Coronary artery (tissue), 2 donors: ENCODE results near the gene SPEM2.

Experiments
- DNase-seq: peaks from one replicate; pipeline ENCODE4 v3.0.0-alpha.2; 2017; ENCODE audit warnings: low spot score
- H3K27ac ChIP-seq, 2 donors: fragments of 200-600 bp; sonication (generic); one replicate each; pipeline ENCODE4 v1.5.1; 2016 to 2019
- H3K4me3 ChIP-seq: fragments of 200-600 bp; sonication (generic); 2 replicates; pipeline ENCODE4 v1.5.1; 2016; ENCODE audit warnings: mild to moderate bottlenecking, moderate library complexity
- TF ChIP-seq, protein P1 (sequence below): fragments of 200-600 bp; sonication (generic); IDR thresholded peaks from one replicate; pipeline ENCODE4 v1.5.1; 2019; ENCODE audit warnings: antibody characterized with exemption

The SPEM2 gene

DNA sequence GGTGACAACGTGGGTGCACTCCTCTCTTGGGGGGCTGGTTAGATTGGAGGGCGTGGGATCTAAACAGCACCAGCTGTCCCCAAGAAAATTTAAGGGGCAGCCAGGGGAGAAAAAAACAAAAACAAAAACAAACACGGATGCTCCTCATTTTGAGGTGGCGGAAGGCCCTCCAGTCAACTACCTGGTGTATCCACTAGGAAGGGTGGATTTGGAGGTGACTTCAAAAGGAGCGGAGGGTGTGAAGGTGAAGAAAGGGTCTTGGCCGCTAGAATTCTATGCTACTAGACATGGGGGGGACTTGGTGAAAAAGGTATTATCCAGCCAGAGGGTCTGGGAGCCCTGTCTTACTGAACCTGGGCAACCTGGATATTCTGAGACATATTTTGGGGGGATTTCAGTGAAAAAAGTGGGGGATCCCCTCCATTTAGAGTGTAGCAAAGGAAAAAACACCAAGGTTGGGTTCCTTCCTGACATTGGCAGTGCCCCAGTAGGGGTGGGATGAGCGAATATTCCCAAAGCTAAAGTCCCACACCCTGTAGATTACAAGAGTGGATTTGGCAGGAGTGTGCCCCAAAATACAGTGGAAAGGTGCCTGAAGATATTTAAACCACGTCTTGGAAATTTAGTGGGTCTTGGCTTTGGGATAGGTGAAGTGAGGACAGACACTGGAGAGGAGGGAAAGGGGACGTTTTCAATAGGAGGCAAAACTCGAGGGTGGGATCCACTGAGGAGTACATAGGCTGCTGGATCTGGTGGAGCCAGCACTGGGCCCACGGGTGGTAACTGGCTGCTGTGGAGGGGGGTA is 13.4 kb downstream of the SPEM2 start:
- H3K4me3 ChIP-seq, result peak overlapping the region; percentile 74
- no peak for DNase-seq
- TF ChIP-seq, protein P1, sequence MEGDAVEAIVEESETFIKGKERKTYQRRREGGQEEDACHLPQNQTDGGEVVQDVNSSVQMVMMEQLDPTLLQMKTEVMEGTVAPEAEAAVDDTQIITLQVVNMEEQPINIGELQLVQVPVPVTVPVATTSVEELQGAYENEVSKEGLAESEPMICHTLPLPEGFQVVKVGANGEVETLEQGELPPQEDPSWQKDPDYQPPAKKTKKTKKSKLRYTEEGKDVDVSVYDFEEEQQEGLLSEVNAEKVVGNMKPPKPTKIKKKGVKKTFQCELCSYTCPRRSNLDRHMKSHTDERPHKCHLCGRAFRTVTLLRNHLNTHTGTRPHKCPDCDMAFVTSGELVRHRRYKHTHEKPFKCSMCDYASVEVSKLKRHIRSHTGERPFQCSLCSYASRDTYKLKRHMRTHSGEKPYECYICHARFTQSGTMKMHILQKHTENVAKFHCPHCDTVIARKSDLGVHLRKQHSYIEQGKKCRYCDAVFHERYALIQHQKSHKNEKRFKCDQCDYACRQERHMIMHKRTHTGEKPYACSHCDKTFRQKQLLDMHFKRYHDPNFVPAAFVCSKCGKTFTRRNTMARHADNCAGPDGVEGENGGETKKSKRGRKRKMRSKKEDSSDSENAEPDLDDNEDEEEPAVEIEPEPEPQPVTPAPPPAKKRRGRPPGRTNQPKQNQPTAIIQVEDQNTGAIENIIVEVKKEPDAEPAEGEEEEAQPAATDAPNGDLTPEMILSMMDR, result no peak
- no peak overlapping the region for H3K27ac ChIP-seq

DNA sequence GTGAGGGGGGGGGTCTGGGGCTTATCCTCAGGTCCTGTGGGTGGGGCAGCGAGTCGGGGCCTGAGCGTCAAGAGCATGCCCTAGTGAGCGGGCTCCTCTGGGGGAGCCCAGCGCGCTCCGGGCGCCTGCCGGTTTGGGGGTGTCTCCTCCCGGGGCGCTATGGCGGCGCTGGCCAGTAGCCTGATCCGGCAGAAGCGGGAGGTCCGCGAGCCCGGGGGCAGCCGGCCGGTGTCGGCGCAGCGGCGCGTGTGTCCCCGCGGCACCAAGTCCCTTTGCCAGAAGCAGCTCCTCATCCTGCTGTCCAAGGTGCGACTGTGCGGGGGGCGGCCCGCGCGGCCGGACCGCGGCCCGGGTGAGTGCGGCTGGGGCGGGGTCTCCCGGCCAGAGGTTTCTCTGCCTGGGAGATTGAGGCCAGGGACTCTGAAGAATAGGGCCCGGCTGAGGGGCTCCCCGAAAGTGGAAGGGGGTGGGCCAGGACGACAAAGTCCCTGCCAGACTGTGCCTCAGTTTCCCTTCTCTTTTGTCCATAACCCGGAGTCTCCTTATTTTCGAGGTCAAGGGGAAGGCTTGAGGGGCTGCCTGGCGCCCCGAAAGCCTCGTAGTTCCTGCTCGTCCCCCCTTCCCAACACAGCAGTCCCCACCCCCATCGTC is 14.2 kb downstream of the SPEM2 start, which contains the start of gene FGF11:
FGF11 (plus strand) TSS at position 51 of the 651 bp plus-strand sequence; CDS start at position 160, 109 bp downstream.
- TF ChIP-seq, protein P1, result no peak
- DNase-seq, result no peak
- H3K4me3 ChIP-seq, result peak within 1 kb of the TSS; percentile 74
- H3K27ac ChIP-seq, result peak within 1 kb of the TSS in 1 of 2 donors; percentile 86

DNA sequence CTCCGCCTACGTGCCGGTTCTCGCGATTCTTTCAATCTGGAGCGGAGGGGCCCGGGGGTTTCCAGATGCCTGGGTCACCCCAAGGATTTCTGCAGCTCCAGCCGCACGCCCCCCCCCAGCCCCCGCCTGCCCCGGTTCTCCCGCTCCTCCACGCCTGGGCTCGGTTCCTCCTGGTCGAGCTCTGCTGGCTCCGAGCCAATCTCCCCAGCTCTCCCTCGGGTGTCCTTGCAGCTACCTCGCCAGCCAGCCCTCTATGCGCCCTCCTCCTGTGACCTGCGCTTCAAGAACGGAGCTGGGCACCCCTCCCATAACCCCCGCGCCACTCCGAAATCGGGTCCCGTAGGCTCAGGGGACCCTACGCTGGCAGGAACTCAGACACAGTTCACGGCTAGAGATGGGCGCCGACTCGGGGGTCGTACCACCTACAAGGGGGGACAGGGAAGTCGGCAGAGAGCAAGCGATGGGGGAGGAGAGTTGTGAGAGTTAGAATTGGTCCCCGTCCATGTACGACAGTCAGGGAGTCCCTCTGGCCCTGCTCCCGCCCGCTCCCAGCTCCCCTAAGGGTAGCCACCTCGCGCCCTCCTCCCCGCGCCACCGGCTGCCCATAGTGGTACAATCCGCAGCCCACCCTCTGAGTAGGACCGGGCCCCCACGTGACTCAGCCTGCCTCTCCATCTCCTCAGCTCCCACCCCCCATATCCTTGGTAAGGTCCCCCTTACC is 14.9 kb downstream of the SPEM2 start:
- TF ChIP-seq, protein P1, result no peak
- peak overlapping the region in 1 of 2 donors; percentile 0 for H3K27ac ChIP-seq
- H3K4me3 ChIP-seq, result peak overlapping the region; percentile 61
- no peak for DNase-seq

DNA sequence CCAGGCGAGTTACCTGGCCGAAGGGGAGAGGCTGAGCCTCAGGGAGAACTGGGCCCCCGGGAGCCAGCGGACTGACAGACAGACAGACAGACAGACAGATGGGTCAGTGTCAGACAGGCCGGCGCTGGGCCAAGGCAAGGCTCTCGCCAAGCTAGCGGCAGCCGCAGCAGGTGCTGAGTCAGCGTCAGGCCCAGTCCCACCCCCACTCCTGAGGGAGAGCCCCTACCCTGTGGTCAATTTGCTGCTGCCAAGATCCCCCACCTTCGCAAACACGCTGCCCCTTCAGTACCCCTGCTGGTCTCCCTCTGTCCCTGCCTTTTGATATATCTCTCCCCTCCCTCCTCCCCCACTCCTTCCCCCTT is 15.4 kb downstream of the SPEM2 start:
- DNase-seq, result no peak
- Histone ChIP-seq H3K27ac (peak overlapping the region in 1 of 2 donors; percentile 0), H3K4me3 (peak overlapping the region; percentile 61)
- TF ChIP-seq, protein P1, result no peak

DNA sequence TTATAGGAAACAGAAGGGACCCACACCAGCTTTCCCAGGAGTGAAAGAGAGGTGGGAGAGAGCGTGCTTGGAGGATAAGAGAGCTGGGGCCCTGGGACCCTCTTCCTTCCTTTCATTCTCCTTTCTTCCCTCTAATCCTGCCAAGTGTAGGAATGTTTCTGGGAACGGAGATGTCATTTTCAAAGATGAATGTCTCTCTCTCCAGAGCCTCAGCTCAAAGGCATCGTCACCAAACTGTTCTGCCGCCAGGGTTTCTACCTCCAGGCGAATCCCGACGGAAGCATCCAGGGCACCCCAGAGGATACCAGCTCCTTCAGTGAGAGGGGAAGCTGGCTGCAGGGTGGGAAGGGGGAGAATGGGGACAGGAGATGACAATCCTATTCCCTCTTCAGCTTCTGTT is 15.8 kb downstream of the SPEM2 start:
- DNase-seq, result no peak
- Histone ChIP-seq H3K27ac (no peak overlapping the region), H3K4me3 (no peak overlapping the region)
- TF ChIP-seq, protein P1, result no peak

DNA sequence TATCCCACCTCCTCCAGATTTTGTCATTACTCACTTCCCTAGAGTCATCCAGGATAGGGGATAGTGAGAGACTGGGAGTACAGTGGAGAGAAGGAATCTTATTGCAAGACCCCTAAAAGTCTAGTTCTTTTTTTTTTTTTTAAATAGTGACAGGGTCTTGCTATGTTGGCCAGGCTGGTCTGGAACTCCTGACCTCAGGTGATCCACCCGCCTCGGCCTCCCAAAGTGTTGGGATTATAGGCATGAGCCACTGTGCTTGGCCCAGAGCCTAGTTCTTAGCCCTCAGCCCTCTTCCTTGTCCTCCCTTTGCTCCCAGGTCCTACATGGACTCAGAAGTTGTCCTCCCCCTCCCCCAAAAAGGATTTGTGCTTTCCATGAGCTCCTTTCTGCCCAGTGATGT is 16.7 kb downstream of the SPEM2 start:
- Histone ChIP-seq H3K4me3 (no peak overlapping the region), H3K27ac (no peak overlapping the region)
- DNase-seq, result no peak

More for the DNA sequence above, 16.7 kb downstream of the SPEM2 start:
- TF ChIP-seq, protein P1, result no peak
